ENCODE results near the gene SGPP2. TPM values are rescaled to one million over a fixed set of nuclear protein-coding genes. Genes with fewer than 3 reads are reported as not detected.

Gene SGPP2
- total RNA-seq, 2 experiments from 2014 or later = 2.8 to 3.0 TPM

DNA sequence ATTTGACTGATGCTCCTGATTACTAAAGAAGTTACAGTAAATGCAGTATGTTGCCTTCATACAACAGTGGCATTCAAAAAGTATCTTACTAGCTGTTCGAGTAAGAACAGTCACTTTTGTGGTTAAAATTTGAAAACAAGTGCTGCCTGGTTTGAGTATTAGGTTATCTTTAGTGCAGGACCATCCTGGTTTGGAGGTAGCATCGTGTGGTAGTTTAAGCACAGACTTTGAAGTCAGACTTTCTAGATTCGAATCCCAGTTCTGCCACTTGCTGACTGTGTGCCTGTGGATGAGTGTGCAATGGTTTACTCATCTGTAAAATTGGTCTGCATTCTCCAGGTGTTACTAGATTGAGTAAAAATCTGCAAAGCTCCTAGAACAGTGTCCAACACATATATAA, 96.8 kb downstream of the SGPP2 start:
- DNase-seq (no peak), ATAC-seq (no peak)
- Mint-ChIP-seq H3K4me1 (ENCODE audit: low read depth) (no peaks in the 10 kb centered on the region), H3K4me3 (no peak overlapping the region), H3K27ac (no peak overlapping the region), H3K27me3 (peaks cover 3% of the 10 kb centered on the region), H3K36me3 (ENCODE audit: low read depth) (no peaks in the 10 kb centered on the region), H3K9me3 (no peaks in the 10 kb centered on the region)
- ChIA-PET POLR2A (interaction anchor here (0.5 kb wide), 1 partner anchor 70 kb away, joined by 4 read pairs; no protein-coding TSS in a partner anchor), CTCF (no interaction called here)
- intact Hi-C loops (cut with micrococcal nuclease) = no loop called here
- TF ChIP-seq CTCF (IDR thresholded peaks at IDR 0.05) = no peak

DNA sequence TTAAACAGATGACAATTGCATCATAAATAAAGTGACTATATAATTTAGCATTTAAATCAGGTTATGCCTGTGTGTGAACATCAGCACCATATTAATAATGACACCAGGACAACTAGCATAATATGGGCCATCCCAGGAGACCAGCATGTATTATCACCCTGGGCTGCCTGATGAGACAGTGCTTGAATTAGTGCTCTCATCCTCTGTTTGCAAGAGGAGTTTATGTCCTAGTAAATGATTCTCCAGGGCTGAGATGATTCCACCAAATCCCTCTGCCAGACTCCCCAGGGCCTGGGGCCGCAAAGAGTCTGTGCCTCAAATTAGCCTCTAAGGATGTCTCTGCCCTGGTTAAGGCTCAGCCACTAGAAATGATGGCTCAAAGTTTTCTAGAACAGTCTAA, 97.7 kb downstream of the SGPP2 start:
- ATAC-seq (no peak), DNase-seq (no peak)
- Mint-ChIP-seq H3K4me1 (ENCODE audit: low read depth) (no peaks in the 10 kb centered on the region), H3K9me3 (no peaks in the 10 kb centered on the region), H3K27me3 (no peaks in the 10 kb centered on the region), H3K36me3 (ENCODE audit: low read depth) (no peaks in the 10 kb centered on the region), H3K27ac (no peak overlapping the region), H3K4me3 (no peak overlapping the region)
- intact Hi-C loops (cut with micrococcal nuclease) = no loop called here
- TF ChIP-seq CTCF (IDR thresholded peaks at IDR 0.05) = no peak
- ChIA-PET POLR2A (no interaction called here), CTCF (no interaction called here)

GRCh38 chr2:222523783-222524544, 99.6 kb downstream of the SGPP2 start:
- no peaks in the 10 kb centered on the region for H3K27me3 Mint-ChIP-seq
- no peaks in the 10 kb centered on the region for H3K9me3 Mint-ChIP-seq
- DNase-seq (no peak), ATAC-seq (no peak)
- no peak overlapping the region for H3K27ac Mint-ChIP-seq
- H3K4me3 Mint-ChIP-seq = no peak overlapping the region
- ChIA-PET CTCF (no interaction called here), POLR2A (no interaction called here)
- no peaks in the 10 kb centered on the region for H3K36me3 Mint-ChIP-seq (ENCODE audit: low read depth)
- no peak for TF ChIP-seq CTCF (IDR thresholded peaks at IDR 0.05)
- intact Hi-C loops (cut with micrococcal nuclease) = no loop called here
- H3K4me1 Mint-ChIP-seq (ENCODE audit: low read depth) = no peaks in the 10 kb centered on the region

GRCh38 chr2:222525811-222526210, 101.5 kb downstream of the SGPP2 start:
- no peaks in the 10 kb centered on the region for H3K4me1 Mint-ChIP-seq (ENCODE audit: low read depth)
- H3K27me3 Mint-ChIP-seq = no peaks in the 10 kb centered on the region
- ATAC-seq (no peak), DNase-seq (no peak)
- CTCF ChIA-PET = no interaction called here
- H3K36me3 Mint-ChIP-seq (ENCODE audit: low read depth) = no peaks in the 10 kb centered on the region
- no peak overlapping the region for H3K27ac Mint-ChIP-seq
- no peak overlapping the region for H3K4me3 Mint-ChIP-seq
- POLR2A ChIA-PET = no interaction called here
- no peak for TF ChIP-seq CTCF (IDR thresholded peaks at IDR 0.05)
- H3K9me3 Mint-ChIP-seq = no peaks in the 10 kb centered on the region
- intact Hi-C loops (cut with micrococcal nuclease) = no loop called here

GRCh38 chr2:222526480-222527277, 102.3 kb downstream of the SGPP2 start:
- Mint-ChIP-seq H3K36me3 (ENCODE audit: low read depth) (no peaks in the 10 kb centered on the region), H3K27ac (no peak overlapping the region), H3K9me3 (no peaks in the 10 kb centered on the region), H3K27me3 (no peaks in the 10 kb centered on the region), H3K4me1 (ENCODE audit: low read depth) (no peaks in the 10 kb centered on the region), H3K4me3 (no peak overlapping the region)
- intact Hi-C loops (cut with micrococcal nuclease) = no loop called here
- TF ChIP-seq CTCF (IDR thresholded peaks at IDR 0.05) = no peak
- DNase-seq (no peak), ATAC-seq (no peak)
- ChIA-PET POLR2A (no interaction called here), CTCF (no interaction called here)
